GM12878 (cell line): ENCODE results near the gene FASN. TPM values are rescaled to one million over a fixed set of nuclear protein-coding genes. Genes with fewer than 3 reads are reported as not detected.

Experiments
- CEBPZ ChIP-seq: fragments of 150-350 bp; IDR thresholded peaks from 2 replicates; pipeline ENCODE4 v1.6.1; 2016; ENCODE audit warnings: low read depth, low read length
- HDAC6 ChIP-seq: fragments of 200-600 bp; sonication (generic); IDR thresholded peaks from one replicate; pipeline ENCODE4 v1.8.0; 2017; ENCODE audit warnings: antibody characterized with exemption; ENCODE audit not compliant: unreplicated experiment
- HSF1 ChIP-seq: fragments of 150-350 bp; IDR thresholded peaks from 2 replicates; pipeline ENCODE4 v1.6.1; 2014; ENCODE audit warnings: mild to moderate bottlenecking, low read depth, low read length
- MLLT1 ChIP-seq: fragments of 450-650 bp; IDR thresholded peaks from 2 replicates; pipeline ENCODE4 v1.6.1; 2016; ENCODE audit warnings: mild to moderate bottlenecking
- MTA3 ChIP-seq: IDR thresholded peaks from 2 replicates; pipeline ENCODE4 v1.6.1; 2012; ENCODE audit warnings: low read length, inconsistent platforms, borderline replicate concordance
- NFXL1 ChIP-seq: fragments of 450-650 bp; IDR thresholded peaks from 2 replicates; pipeline ENCODE4 v1.6.1; 2017; ENCODE audit warnings: antibody characterized with exemption, mild to moderate bottlenecking, borderline replicate concordance
- RAD21 ChIP-seq: IDR thresholded peaks from 2 replicates; pipeline ENCODE4 v1.6.1; 2011; ENCODE audit warnings: mild to moderate bottlenecking, low read depth, low read length, moderate library complexity; ENCODE audit not compliant: insufficient read depth
- RCOR1 ChIP-seq: conservative IDR thresholded peaks from 2 replicates; pipeline ENCODE4 v1.6.1; 2012; ENCODE audit warnings: low read depth, low read length, improper control_type of control experiment
- SMAD1 ChIP-seq: fragments of 450-650 bp; IDR thresholded peaks from 2 replicates; pipeline ENCODE4 v1.6.1; 2018; ENCODE audit warnings: mild to moderate bottlenecking, low read depth; ENCODE audit not compliant: partially characterized antibody
- SPI1 ChIP-seq: IDR thresholded peaks from 2 replicates; pipeline ENCODE4 v1.6.1; 2011; ENCODE audit warnings: low read depth, mild to moderate bottlenecking, low read length, moderate library complexity, borderline replicate concordance; ENCODE audit not compliant: insufficient read depth
- SRF ChIP-seq, 2 experiments: IDR thresholded peaks; 2 replicates each; pipeline ENCODE4 v1.6.1; 2011; ENCODE audit warnings: low read depth in 2 of 2, low read length in 2 of 2, mild to moderate bottlenecking in 1 of 2, moderate library complexity in 1 of 2
- ZBTB40 ChIP-seq: fragments of 450-650 bp; IDR thresholded peaks from 2 replicates; pipeline ENCODE4 v1.6.1; 2016; ENCODE audit warnings: mild to moderate bottlenecking, moderate library complexity, borderline replicate concordance
- ZNF622 ChIP-seq: fragments of 450-650 bp; IDR thresholded peaks from 2 replicates; pipeline ENCODE4 v1.6.1; 2017; ENCODE audit warnings: mild to moderate bottlenecking, inconsistent platforms
- ZZZ3 ChIP-seq: IDR thresholded peaks from 2 replicates; pipeline ENCODE4 v1.6.1; 2011; ENCODE audit warnings: low read depth; ENCODE audit not compliant: control insufficient read depth, insufficient read length
- polyA plus RNA-seq, 11 experiments: library from polyadenylated mRNA; depleted of rRNA in 4 of 11; unstranded in 6 of 11; stranded (reverse) in 5 of 11; fragments of >200 nt; fragmentation: Nextera tagmentation in 4 of 11; fragmentation: Illumina TruSeq in 1 of 11; extraction: Ambion mirVana in 4 of 11; extraction: Trizol in 1 of 11; gene quantifications; 1 replicate in 1 of 11; 2 replicates in 10 of 11; pipeline versions ENCODE4 v1.2.1 to v1.2.3, GENCODE V29; 2011 to 2016; ENCODE audit warnings: inconsistent platforms in 2 of 11, missing spikeins in 2 of 11, low read depth in 1 of 11
- total RNA-seq, 4 experiments: library from RNA; depleted of rRNA in 3 of 4; stranded (reverse); fragments of >200 nt in 3 of 4; fragmentation: Illumina TruSeq in 1 of 4; extraction: Trizol in 1 of 4; gene quantifications; 2 replicates each; pipeline versions ENCODE4 v1.2.1 to v1.2.3, GENCODE V29; 2013 to 2021

The FASN gene
- total and polyA plus RNA-seq, 10 of the 15 experiments (the other 5 are each of a cell fraction or from before 2014, with no cell fraction given), result 0.19 to 333 (median 30.4) TPM

- TF ChIP-seq ZBTB40 (no peak), ZZZ3 (no peak), RAD21 (no peak), SPI1 (no peak), HDAC6 (peak; percentile 66), RCOR1 (no peak), SMAD1 (no peak), MTA3 (no peak), SRF (IDR thresholded peaks at IDR 0.05; ENCODE audit: low read depth in 2 of 2, low read length in 2 of 2) (no peak), HSF1 (no peak), CEBPZ (no peak), NFXL1 (no peak), MLLT1 (no peak), ZNF622 (no peak)
Observed at GRCh38 chr17:82098169-82098938, at the start of gene FASN (continued).
